Sigmoid colon (tissue), 7 donors: Measurements from ENCODE around the gene KRR1. TPM values are rescaled to one million over a fixed set of nuclear protein-coding genes. Genes with fewer than 3 reads are reported as not detected.
"Not testable (repeated sequence)": the region's sequence is repeated elsewhere in the genome, so short reads cannot be mapped to it uniquely, and the experiment has no call there.

Experiments used
- DNase-seq: peaks from one replicate; pipeline ENCODE4 v3.0.0-alpha.2; 2019
- H3K27ac ChIP-seq, 4 donors: fragments of 200-600 bp; sonication (generic); one replicate each; pipeline ENCODE4 v1.5.1; 2016 to 2019; ENCODE audit warnings: mild to moderate bottlenecking in 1 of 4
- H3K27me3 ChIP-seq, 3 donors: fragments of 200-600 bp; sonication (generic); one replicate each; pipeline ENCODE4 v1.5.1; 2019; ENCODE audit warnings: mild to moderate bottlenecking in 1 of 3
- H3K36me3 ChIP-seq, 4 donors: fragments of 200-600 bp; sonication (generic); one replicate each; pipeline ENCODE4 v1.5.1; 2016 to 2019
- H3K4me1 ChIP-seq, 4 donors: fragments of 200-600 bp; sonication (generic); one replicate each; pipeline ENCODE4 v1.5.1; 2017 to 2019
- H3K4me3 ChIP-seq, 4 donors: fragments of 200-600 bp; sonication (generic); one replicate each; pipeline ENCODE4 v1.5.1; 2017 to 2019; ENCODE audit warnings: mild to moderate bottlenecking in 2 of 4, moderate library complexity in 1 of 4
- H3K9me3 ChIP-seq, 4 donors: fragments of 200-600 bp in 3 of 4; sonication (generic) in 3 of 4; one replicate each; pipeline versions ENCODE4 v1.5.1 to v1.6.1; 2013 to 2019
- EP300 ChIP-seq, 4 donors: sonication (generic); formaldehyde crosslinking; IDR thresholded peaks; one replicate each; pipeline ENCODE4 v1.6.1; 2017; ENCODE audit warnings: antibody characterized with exemption in 4 of 4
- POLR2A ChIP-seq, 2 donors: fragments of 450-650 bp; IDR thresholded peaks; one replicate each; pipeline ENCODE4 v1.6.1; 2016; ENCODE audit warnings: antibody characterized with exemption in 2 of 2, mild to moderate bottlenecking in 2 of 2, moderate library complexity in 2 of 2
- POLR2AphosphoS5 ChIP-seq, 4 donors: sonication (generic); formaldehyde crosslinking; IDR thresholded peaks; one replicate each; pipeline ENCODE4 v1.6.1; 2017; ENCODE audit warnings: antibody characterized with exemption in 4 of 4
- WGBS, 2 donors: extraction: QIAGEN DNeasy Blood & Tissue Kit; methylation state at CpG; one replicate each; pipeline ENCODE4 v1.1.7; 2013; 5-methylcytosine and 5-hydroxymethylcytosine counted together
- intact Hi-C: fragments of 100-400 bp; cut with DNase I; formaldehyde crosslinking; loops from one replicate; pipeline ENCODE4 v1.15.1; 2023
- polyA plus RNA-seq, 3 donors: library from polyadenylated mRNA; stranded (reverse); fragments of 200-250 nt; gene quantifications; one replicate each; pipeline ENCODE4 v1.2.3, GENCODE V29; 2013
- total RNA-seq, 4 donors: library from RNA; depleted of rRNA; stranded (reverse); fragments of >200 nt; gene quantifications; one replicate each; pipeline ENCODE4 v1.1.0, GENCODE V29; 2016
- TF ChIP-seq, protein P1 (sequence below), 4 experiments: fragments of 450-650 bp in 3 of 4; fragments of 200-600 bp in 1 of 4; IDR thresholded peaks; one replicate each; pipeline ENCODE4 v1.5.1; 2016 to 2019; ENCODE audit warnings: antibody characterized with exemption in 4 of 4, mild to moderate bottlenecking in 3 of 4, moderate library complexity in 2 of 4
- donor health status: healthy with polysubstance abuse.
- donor health status: Bipolar disorder and iron deficiency.
- donor health status: healthy.

The KRR1 gene
- total and polyA plus RNA-seq, 7 donors: 9.7 to 40.0 (median 20.3) TPM

DNA sequence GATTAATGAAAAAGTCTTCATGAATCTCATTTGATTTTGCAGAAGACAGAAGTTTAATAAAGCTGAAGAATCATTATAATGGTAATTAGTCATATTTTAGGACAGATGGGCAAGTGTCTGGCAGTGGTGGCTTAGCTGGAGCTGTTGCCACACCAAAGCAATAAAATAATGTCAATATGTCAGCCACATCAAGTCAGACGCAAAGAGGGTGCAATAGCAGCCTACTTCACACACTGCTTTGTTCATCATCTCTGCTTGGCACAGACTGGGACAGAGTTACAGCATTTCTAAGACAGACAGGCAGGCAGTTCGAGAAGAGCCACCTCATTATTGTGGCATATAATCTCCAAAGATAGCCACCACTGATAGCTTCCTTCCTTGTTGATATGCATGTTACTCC, 16.9 kb upstream of the KRR1 start:
- Histone ChIP-seq H3K4me3 (no peak overlapping the region), H3K36me3 (no peaks in the 10 kb centered on the region), H3K27me3 (no peaks in the 10 kb centered on the region), H3K9me3 (no peaks in the 10 kb centered on the region), H3K4me1 (no peaks in the 10 kb centered on the region), H3K27ac (no peak overlapping the region)
- WGBS, 2 donors: 24 to 56% methylated on average over 2 of the region's 2 CpGs
- no peak for DNase-seq
- TF ChIP-seq POLR2A (IDR thresholded peaks at IDR 0.05) (no peak), EP300 (IDR thresholded peaks at IDR 0.05) (no peak), POLR2AphosphoS5 (IDR thresholded peaks at IDR 0.05) (no peak)
- TF ChIP-seq, protein P1, sequence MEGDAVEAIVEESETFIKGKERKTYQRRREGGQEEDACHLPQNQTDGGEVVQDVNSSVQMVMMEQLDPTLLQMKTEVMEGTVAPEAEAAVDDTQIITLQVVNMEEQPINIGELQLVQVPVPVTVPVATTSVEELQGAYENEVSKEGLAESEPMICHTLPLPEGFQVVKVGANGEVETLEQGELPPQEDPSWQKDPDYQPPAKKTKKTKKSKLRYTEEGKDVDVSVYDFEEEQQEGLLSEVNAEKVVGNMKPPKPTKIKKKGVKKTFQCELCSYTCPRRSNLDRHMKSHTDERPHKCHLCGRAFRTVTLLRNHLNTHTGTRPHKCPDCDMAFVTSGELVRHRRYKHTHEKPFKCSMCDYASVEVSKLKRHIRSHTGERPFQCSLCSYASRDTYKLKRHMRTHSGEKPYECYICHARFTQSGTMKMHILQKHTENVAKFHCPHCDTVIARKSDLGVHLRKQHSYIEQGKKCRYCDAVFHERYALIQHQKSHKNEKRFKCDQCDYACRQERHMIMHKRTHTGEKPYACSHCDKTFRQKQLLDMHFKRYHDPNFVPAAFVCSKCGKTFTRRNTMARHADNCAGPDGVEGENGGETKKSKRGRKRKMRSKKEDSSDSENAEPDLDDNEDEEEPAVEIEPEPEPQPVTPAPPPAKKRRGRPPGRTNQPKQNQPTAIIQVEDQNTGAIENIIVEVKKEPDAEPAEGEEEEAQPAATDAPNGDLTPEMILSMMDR (IDR thresholded peaks at IDR 0.05): no peak
- intact Hi-C loops: no loop called here

DNA sequence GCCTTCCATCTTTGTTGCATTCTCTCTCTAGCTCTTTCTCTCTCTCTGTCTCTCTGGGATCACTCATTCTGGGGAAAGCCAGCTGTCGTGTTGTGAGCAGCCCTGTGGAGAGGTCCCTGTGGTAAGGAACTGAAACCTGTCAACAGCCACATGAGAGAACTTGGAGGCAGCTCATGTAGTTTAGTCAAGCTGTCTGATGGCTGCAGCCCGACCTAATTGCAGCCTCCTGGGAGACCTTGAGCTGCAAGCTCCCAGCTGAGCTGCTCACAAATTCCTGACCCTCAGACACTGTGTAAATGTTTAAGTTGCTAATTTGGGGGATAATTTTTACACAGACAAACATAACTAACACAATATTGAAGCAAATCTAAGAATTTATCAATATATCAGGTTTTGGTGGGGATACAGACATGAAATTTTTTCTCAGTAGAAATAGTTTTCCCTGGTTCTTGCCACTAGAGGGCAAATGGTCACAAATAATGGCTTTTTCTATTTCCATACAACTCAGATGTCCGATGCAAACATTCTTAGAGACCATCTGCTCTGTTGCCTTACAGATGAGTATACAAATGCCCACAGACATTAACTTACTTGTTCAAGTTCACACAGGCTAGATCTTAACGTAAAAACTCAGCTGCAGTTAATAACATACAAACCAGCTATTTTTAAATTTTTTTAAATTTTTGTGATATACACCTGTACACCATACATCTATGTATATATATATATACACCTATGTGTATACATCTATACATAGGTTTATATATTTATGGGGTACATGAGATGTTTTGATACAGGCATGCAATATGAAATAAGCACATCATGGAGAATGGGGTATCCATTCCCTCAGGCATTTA, 15.5 kb upstream of the KRR1 start:
- intact Hi-C loops: loop anchor here (2.0 kb wide), 1 partner anchor 510 kb away; no protein-coding TSS in a partner anchor
- WGBS, 2 donors: 24 to 33% methylated on average over 4 of the region's 4 CpGs
- TF ChIP-seq, protein P1 (IDR thresholded peaks at IDR 0.05): peak; percentile 31 to 59 (median 47)
- no peak for TF ChIP-seq POLR2A (IDR thresholded peaks at IDR 0.05)

DNA sequence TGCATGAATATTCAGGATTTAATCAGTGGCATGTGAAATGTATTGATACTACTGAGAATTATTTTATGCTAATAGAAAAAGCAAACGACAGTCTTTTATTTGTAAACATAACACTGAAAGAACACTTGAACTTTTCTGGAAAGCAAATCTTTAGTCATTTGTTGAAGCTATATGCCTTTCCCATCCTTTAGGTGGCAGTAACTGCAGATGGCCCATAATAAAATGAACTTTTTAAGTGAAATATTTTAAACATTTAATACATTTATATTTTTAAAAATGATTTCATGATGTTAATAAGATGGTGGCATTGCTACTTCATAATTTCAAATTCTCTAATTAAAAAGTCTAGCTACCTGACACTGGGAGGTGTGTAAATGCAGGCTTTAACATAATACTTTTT, 13.9 kb upstream of the KRR1 start:
- no peak overlapping the region for H3K4me3 ChIP-seq
- TF ChIP-seq EP300 (IDR thresholded peaks at IDR 0.05): no peak
- TF ChIP-seq POLR2AphosphoS5 (IDR thresholded peaks at IDR 0.05): no peak
- no peak for TF ChIP-seq POLR2A (IDR thresholded peaks at IDR 0.05)
- DNase-seq: no peak
- no peak overlapping the region for H3K27ac ChIP-seq
- H3K9me3 ChIP-seq: no peaks in the 10 kb centered on the region
- H3K4me1 ChIP-seq: no peaks in the 10 kb centered on the region
- no peaks in the 10 kb centered on the region for H3K27me3 ChIP-seq
- intact Hi-C loops: no loop called here
- no peaks in the 10 kb centered on the region for H3K36me3 ChIP-seq
- 37 to 39% methylated on average over 1 of the region's 1 CpG for WGBS, 2 donors

More for the DNA sequence above, 15.5 kb upstream of the KRR1 start:
- Histone ChIP-seq H3K4me3 (no peak overlapping the region), H3K4me1 (no peaks in the 10 kb centered on the region), H3K36me3 (no peaks in the 10 kb centered on the region), H3K9me3 (no peaks in the 10 kb centered on the region), H3K27ac (no peak overlapping the region), H3K27me3 (no peaks in the 10 kb centered on the region)
- peak; percentile 47 for DNase-seq

DNA sequence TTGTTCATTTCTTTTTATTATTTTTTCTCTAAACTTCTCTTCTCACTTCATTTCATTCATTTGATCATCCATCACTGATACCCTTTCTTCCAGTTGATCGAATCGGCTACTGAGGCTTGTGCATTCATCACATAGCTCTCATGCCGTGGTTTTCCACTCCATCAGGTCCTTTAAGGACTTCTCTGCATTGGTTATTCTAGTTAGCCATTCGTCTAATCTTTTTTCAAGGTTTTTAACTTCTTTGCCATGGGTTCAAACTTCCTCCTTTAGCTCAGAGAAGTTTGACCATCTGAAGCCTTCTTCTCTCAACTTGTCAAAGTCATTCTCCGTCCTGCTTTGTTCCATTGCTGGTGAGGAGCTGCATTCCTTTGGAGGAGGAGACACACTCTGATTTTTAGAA, 10.7 kb upstream of the KRR1 start:
- H3K4me1 ChIP-seq, H3K27me3 ChIP-seq, H3K36me3 ChIP-seq, H3K27ac ChIP-seq, H3K9me3 ChIP-seq, intact Hi-C loops, DNase-seq, H3K4me3 ChIP-seq: not testable (repeated sequence)
- WGBS, 2 donors: 91 to 94% methylated on average over 5 of the region's 5 CpGs

DNA sequence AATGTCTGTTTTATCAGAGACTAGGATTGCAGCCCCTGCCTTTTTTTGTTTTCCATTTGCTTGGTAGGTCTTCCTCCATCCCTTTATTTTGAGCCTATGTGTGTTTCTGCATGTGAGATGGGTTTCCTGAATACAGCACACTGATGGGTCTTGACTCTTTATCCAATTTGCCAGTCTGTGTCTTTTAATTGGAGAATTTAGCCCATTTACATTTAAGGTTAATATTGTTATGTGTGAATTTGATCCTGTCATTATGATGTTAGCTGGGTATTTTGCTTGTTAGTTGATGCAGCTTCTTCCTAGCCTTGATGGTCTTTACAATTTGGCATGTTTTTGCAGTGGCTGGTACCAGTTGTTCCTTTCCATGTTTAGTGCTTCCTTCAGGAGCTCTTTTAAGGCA, 9.8 kb upstream of the KRR1 start:
- H3K4me3 ChIP-seq, H3K9me3 ChIP-seq, H3K4me1 ChIP-seq, H3K36me3 ChIP-seq, DNase-seq, H3K27ac ChIP-seq, H3K27me3 ChIP-seq, intact Hi-C loops: not testable (repeated sequence)

DNA sequence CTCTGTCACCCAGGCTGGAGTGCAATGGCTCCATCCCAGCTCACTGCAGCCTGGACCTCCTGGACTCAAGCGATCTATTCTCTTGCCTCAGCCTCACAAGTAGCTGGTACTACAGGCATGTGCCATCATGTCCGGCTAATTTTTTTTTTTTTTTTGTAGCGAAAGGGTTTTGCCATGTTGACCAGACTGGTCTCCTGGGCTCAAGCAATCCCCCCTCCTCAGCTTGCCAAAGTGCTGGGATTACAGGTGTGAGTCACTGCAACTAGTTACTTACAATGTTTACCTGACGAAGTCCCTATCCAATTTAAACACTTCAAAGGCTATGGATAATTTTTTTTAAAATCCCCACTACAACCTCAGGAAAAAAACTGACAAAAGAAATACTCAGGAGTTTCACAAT, 1.8 kb downstream of the KRR1 start:
- DNase-seq: no peak
- 75 to 85% methylated on average over 4 of the region's 4 CpGs for WGBS, 2 donors
- peaks cover 0 to 21% (median 17%) of the 10 kb centered on the region in 4 donors for H3K4me1 ChIP-seq
- intact Hi-C loops: loop anchor here (2.0 to 10.0 kb wide), 3 partner anchors 119 to 835 kb away; partner anchors contain the start of genes BBS10, CAPS2, GLIPR1L1 and GLIPR1L2
- peaks cover 0 to 28% (median 0%) of the 10 kb centered on the region in 4 donors for H3K36me3 ChIP-seq
- H3K27me3 ChIP-seq: no peaks in the 10 kb centered on the region
- no peak overlapping the region for H3K27ac ChIP-seq
- TF ChIP-seq POLR2A (IDR thresholded peaks at IDR 0.05) (no peak), EP300 (IDR thresholded peaks at IDR 0.05) (no peak), POLR2AphosphoS5 (IDR thresholded peaks at IDR 0.05) (no peak)
- TF ChIP-seq, protein P1 (IDR thresholded peaks at IDR 0.05): no peak
- H3K4me3 ChIP-seq: no peak overlapping the region
- no peaks in the 10 kb centered on the region for H3K9me3 ChIP-seq
